ENCODE measurements around the gene ZNF234. TPM values are rescaled to one million over a fixed set of nuclear protein-coding genes. Genes with fewer than 3 reads are reported as not detected.
"Not testable (repeated sequence)": the region's sequence is repeated elsewhere in the genome, so short reads cannot be mapped to it uniquely, and the experiment has no call there.

Gene ZNF234
- polyA plus RNA-seq, 3 donors, result 1.5 to 2.6 (median 2.2) TPM

GRCh38 chr19:44164673-44165512 is 23.5 kb downstream of the ZNF234 start, which contains the start of gene ZNF226:
ZNF226 (plus strand) TSS chr19:44165100; CDS start chr19:44170081, 4,981 bp downstream.
- 0 to 1% (median 1%) methylated on average over 32 of the region's 32 CpGs for WGBS, 3 donors
- peak within 1 kb of the TSS; percentile 83 for H3K27ac ChIP-seq (ENCODE audit: low read depth, low read length)

- not testable (repeated sequence) for H3K27ac ChIP-seq (ENCODE audit: low read depth, low read length)
- 98 to 99% (median 98%) methylated on average over 6 of the region's 6 CpGs for WGBS, 3 donors
These were observed 29.3 kb downstream of the ZNF234 start for GRCh38 chr19:44170660-44171059.

- 96 to 99% (median 96%) methylated on average over 3 of the region's 3 CpGs for whole genome bisulfite sequencing, 3 donors
These were observed 35.2 kb downstream of the ZNF234 start for GRCh38 chr19:44176590-44176989.

GRCh38 chr19:44180968-44181367 is 39.6 kb downstream of the ZNF234 start:
- H3K27ac ChIP-seq (ENCODE audit: low read depth, low read length), result no peak overlapping the region

More at GRCh38 chr19:44176590-44176989, 35.2 kb downstream of the ZNF234 start:
- no peak overlapping the region for H3K27ac ChIP-seq (ENCODE audit: low read depth, low read length)

- 75 to 90% (median 86%) methylated on average over 10 of the region's 10 CpGs for WGBS, 3 donors
- no peak overlapping the region for H3K27ac ChIP-seq (ENCODE audit: low read depth, low read length)
These were observed 40.8 kb downstream of the ZNF234 start for GRCh38 chr19:44182145-44182544.

- 95 to 100% (median 97%) methylated on average over 6 of the region's 6 CpGs for WGBS, 3 donors
- H3K27ac ChIP-seq (ENCODE audit: low read depth, low read length), result no peak overlapping the region
These were observed 48.7 kb downstream of the ZNF234 start for GRCh38 chr19:44190020-44190419.

- no peak overlapping the region for H3K27ac ChIP-seq (ENCODE audit: low read depth, low read length)
- 72 to 81% (median 75%) methylated on average over 5 of the region's 5 CpGs for WGBS, 3 donors
These were observed 50.8 kb downstream of the ZNF234 start for GRCh38 chr19:44192127-44192526.

GRCh38 chr19:44196772-44197171 is 55.4 kb downstream of the ZNF234 start:
- H3K27ac ChIP-seq (ENCODE audit: low read depth, low read length), result no peak overlapping the region

- no peak overlapping the region for H3K27ac ChIP-seq (ENCODE audit: low read depth, low read length)
- 77 to 83% (median 78%) methylated on average over 1 of the region's 1 CpG for WGBS, 3 donors
These were observed 61.1 kb downstream of the ZNF234 start for GRCh38 chr19:44202470-44202869.

GRCh38 chr19:44202974-44203373 is 61.6 kb downstream of the ZNF234 start:
- WGBS, 3 donors, result 90% methylated on average over 2 of the region's 2 CpGs; no CpG with 5 or more reads in 2 of the 3 donors
- no peak overlapping the region for H3K27ac ChIP-seq (ENCODE audit: low read depth, low read length)

- H3K27ac ChIP-seq (ENCODE audit: low read depth, low read length), result not testable (repeated sequence)
- 94 to 95% (median 94%) methylated on average over 19 to 31 of the region's 31 CpGs for WGBS, 3 donors
These were observed 62.5 kb downstream of the ZNF234 start for GRCh38 chr19:44203877-44204276.

- 53 to 89% (median 80%) methylated on average over 2 of the region's 2 CpGs for WGBS, 3 donors
- no peak overlapping the region for H3K27ac ChIP-seq (ENCODE audit: low read depth, low read length)
These were observed 63.4 kb downstream of the ZNF234 start for GRCh38 chr19:44204772-44205171.

- peak overlapping the region; percentile 46 for H3K27ac ChIP-seq (ENCODE audit: low read depth, low read length)
- WGBS, 3 donors, result 4% methylated on average over 26 of the region's 26 CpGs
These were observed 65.9 kb downstream of the ZNF234 start for GRCh38 chr19:44207126-44207803.

Other genes starting within 250 kb of the ZNF234 start
- gene ZNF45, start 206.3 kb upstream of the ZNF234 start, polyA plus RNA-seq, result 1 to 10 TPM; 3.3 to 4.9 (median 3.4) TPM
- gene ZNF221, start 190.3 kb upstream of the ZNF234 start, polyA plus RNA-seq, result 1 to 10 TPM in 1 of 3 donors, under 1 TPM in 2; 0.67 to 2.6 (median 0.77) TPM
- 1 to 10 TPM; 2.2 to 2.6 (median 2.3) TPM for gene ZNF155, start 157.4 kb upstream of the ZNF234 start, polyA plus RNA-seq
- gene ZNF230, start 138.6 kb upstream of the ZNF234 start, polyA plus RNA-seq, result 1 to 10 TPM in 2 of 3 donors, under 1 TPM in 1; 0.91 to 2.4 (median 1.1) TPM
- gene ZNF222, start 116.2 kb upstream of the ZNF234 start, polyA plus RNA-seq, result 1 to 10 TPM; 1.6 to 5.2 (median 1.9) TPM
- 1 to 10 TPM; 1.5 to 3.1 (median 1.8) TPM for gene ZNF223, start 89.5 kb upstream of the ZNF234 start, polyA plus RNA-seq
- under 1 TPM; 0.16 to 0.90 (median 0.35) TPM for gene ZNF284, start 69.4 kb upstream of the ZNF234 start, polyA plus RNA-seq
- gene ZNF224, start 47.2 kb upstream of the ZNF234 start, polyA plus RNA-seq, result 1 to 10 TPM; 8.1 to 8.3 (median 8.3) TPM
- gene ZNF225, start 28.2 kb upstream of the ZNF234 start, polyA plus RNA-seq, result 1 to 10 TPM in 2 of 3 donors, under 1 TPM in 1; 0.93 to 1.3 (median 1.1) TPM
- 10 to 100 TPM in 1 of 3 donors, 1 to 10 TPM in 2; 5.3 to 15.2 (median 8.4) TPM for gene ZNF226, start 23.5 kb downstream of the ZNF234 start, polyA plus RNA-seq
- gene ZNF227, start 71.0 kb downstream of the ZNF234 start, polyA plus RNA-seq, result 1 to 10 TPM; 3.2 to 4.6 (median 3.3) TPM
- under 1 TPM in 1 of 3 donors, not detected in 2; 0.97 TPM for gene ZNF233, start 118.3 kb downstream of the ZNF234 start, polyA plus RNA-seq
- gene ZNF235, start 163.5 kb downstream of the ZNF234 start, polyA plus RNA-seq, result 1 to 10 TPM in 2 of 3 donors, under 1 TPM in 1; 0.93 to 1.7 (median 1.1) TPM
- gene ZNF112, start 215.1 kb downstream of the ZNF234 start, polyA plus RNA-seq, result 1 to 10 TPM in 2 of 3 donors, under 1 TPM in 1; 0.86 to 1.5 (median 1.4) TPM

Data from adipose tissue (tissue), 3 donors.